ENCODE data around the gene GRIA1.

Gene GRIA1

GRCh38 chr5:153753645-153754432 lies 263.4 kb downstream of the GRIA1 start:
- TF ChIP-seq CTCF (IDR thresholded peaks at IDR 0.05; ENCODE audit: low read depth, low read length): no peak
- DNase-seq (ENCODE audit: low read depth, low spot score): no peak
- in situ Hi-C loops (cut with HindIII; ENCODE audit: low sequenced_read_pairs): no loop called here
- H3K4me3 ChIP-seq (ENCODE audit: low read depth, low read length): no peak overlapping the region

GRCh38 chr5:153755913-153756500 lies 265.5 kb downstream of the GRIA1 start:
- DNase-seq (ENCODE audit: low read depth, low spot score): no peak
- no peak for TF ChIP-seq CTCF (IDR thresholded peaks at IDR 0.05; ENCODE audit: low read depth, low read length)
- H3K4me3 ChIP-seq (ENCODE audit: low read depth, low read length): no peak overlapping the region
- in situ Hi-C loops (cut with HindIII; ENCODE audit: low sequenced_read_pairs): no loop called here

DNA sequence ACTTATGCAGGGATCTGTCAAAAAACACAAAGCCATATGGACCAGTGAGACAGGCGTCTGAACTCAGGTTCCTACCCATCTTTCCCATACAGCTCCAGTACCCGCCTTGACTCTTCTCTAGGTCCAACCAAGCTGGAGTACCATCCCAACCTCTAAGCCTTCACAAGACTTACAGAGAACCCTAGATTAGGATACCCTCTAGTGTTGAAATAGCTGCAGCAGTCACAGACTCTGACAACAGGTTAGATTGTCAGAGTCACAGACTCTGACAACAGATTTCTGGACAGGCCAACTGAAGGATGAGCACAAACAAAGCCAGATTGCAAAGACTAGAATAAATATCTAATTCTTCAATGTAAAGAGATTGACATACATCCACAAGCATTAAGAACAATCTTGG lies 266.1 kb downstream of the GRIA1 start:
- H3K4me3 ChIP-seq (ENCODE audit: low read depth, low read length): no peak overlapping the region
- in situ Hi-C loops (cut with HindIII; ENCODE audit: low sequenced_read_pairs): no loop called here
- peak; percentile 38 for TF ChIP-seq CTCF (IDR thresholded peaks at IDR 0.05; ENCODE audit: low read depth, low read length)
- DNase-seq (ENCODE audit: low read depth, low spot score): peak; percentile 4

GRCh38 chr5:153765987-153766386 lies 275.5 kb downstream of the GRIA1 start:
- DNase-seq (ENCODE audit: low read depth, low spot score): no peak
- no peak overlapping the region for H3K4me3 ChIP-seq (ENCODE audit: low read depth, low read length)
- no peak for TF ChIP-seq CTCF (IDR thresholded peaks at IDR 0.05; ENCODE audit: low read depth, low read length)
- in situ Hi-C loops (cut with HindIII; ENCODE audit: low sequenced_read_pairs): no loop called here

DNA sequence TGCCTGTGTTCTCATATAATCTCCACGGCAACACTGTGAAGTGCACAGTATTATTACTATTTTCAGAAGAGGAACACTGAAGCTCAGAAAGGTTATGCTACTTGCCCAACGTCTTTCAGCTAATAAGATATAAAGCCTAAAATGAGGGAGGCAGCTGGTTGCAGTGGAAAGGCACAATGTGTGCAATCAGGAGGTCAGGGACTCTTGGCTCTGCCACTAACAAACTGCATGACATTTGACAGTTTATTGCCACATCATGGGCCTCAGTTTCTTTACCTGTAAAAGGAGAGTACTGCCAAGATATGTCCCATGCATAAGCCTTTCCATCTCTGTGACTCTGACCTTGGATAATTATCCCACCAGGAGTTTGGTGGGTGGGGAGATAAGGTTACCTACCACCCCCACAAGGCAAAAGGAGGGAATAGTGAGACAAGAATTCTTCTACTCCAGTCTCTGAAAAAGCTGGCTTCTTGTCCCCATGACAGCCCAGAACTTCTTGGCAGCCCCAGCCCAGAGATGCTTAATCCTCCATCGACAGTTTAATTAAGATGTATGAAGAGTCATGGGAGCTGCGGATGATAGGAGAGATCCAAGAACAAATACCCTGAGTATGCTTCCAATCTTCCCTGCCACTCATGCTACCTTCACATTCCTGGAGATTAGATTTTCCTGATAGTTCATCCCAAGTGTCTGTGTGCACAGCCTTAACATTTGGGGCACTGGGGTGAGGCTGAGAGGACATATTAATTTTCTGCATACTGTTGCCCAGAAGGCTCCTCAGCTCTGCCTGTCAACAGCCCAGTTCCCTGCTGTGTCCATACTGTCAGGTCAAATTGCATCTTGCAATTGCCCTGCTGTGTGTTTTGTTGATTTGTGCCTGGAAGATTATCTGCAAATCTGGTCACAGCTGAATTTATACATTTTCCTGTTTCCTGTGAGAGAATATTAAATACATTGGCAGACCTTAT lies 277.0 kb downstream of the GRIA1 start:
- in situ Hi-C loops (cut with HindIII; ENCODE audit: low sequenced_read_pairs): no loop called here
- no peak for TF ChIP-seq CTCF (IDR thresholded peaks at IDR 0.05; ENCODE audit: low read depth, low read length)
- no peak overlapping the region for H3K4me3 ChIP-seq (ENCODE audit: low read depth, low read length)
- no peak for DNase-seq (ENCODE audit: low read depth, low spot score)

GRCh38 chr5:153770066-153770465 lies 279.6 kb downstream of the GRIA1 start:
- TF ChIP-seq CTCF (IDR thresholded peaks at IDR 0.05; ENCODE audit: low read depth, low read length): no peak
- no peak for DNase-seq (ENCODE audit: low read depth, low spot score)
- in situ Hi-C loops (cut with HindIII; ENCODE audit: low sequenced_read_pairs): no loop called here
- H3K4me3 ChIP-seq (ENCODE audit: low read depth, low read length): no peak overlapping the region

Measured in astrocyte of the spinal cord (primary cell).